Measurements from ENCODE around the gene SOX1.

The SOX1 gene

GRCh38 chr13:112092453-112092852 lies 25.5 kb downstream of the SOX1 start:
- Histone ChIP-seq H3K4me1 (ENCODE audit: control insufficient read depth in 2 of 2, insufficient read depth in 2 of 2, low read length in 2 of 2) (no peaks in the 10 kb centered on the region), H3K27me3 (ENCODE audit: control insufficient read depth in 2 of 2, insufficient read depth in 2 of 2, low read length in 2 of 2) (no peaks in the 10 kb centered on the region), H3K9ac (ENCODE audit: low read depth in 1 of 2, low read length in 2 of 2) (no peak overlapping the region), H3K4me3 (ENCODE audit: low read length in 2 of 2) (no peak overlapping the region), H3K9me3 (ENCODE audit: control insufficient read depth in 2 of 2, low read length in 2 of 2) (no peaks in the 10 kb centered on the region), H3K27ac (ENCODE audit: low read depth in 2 of 2, low read length in 2 of 2) (no peak overlapping the region), H3K36me3 (ENCODE audit: control insufficient read depth in 2 of 2, insufficient read depth in 2 of 2, low read length in 2 of 2) (no peaks in the 10 kb centered on the region)

GRCh38 chr13:112095354-112095753 lies 28.4 kb downstream of the SOX1 start:
- no peak overlapping the region for H3K27ac ChIP-seq (ENCODE audit: low read depth in 2 of 2, low read length in 2 of 2)
- H3K27me3 ChIP-seq (ENCODE audit: control insufficient read depth in 2 of 2, insufficient read depth in 2 of 2, low read length in 2 of 2), result peaks cover 5 to 6% of the 10 kb centered on the region in 2 donors

GRCh38 chr13:112096959-112097358 lies 30.0 kb downstream of the SOX1 start:
- Histone ChIP-seq H3K4me3 (ENCODE audit: low read length in 2 of 2) (no peak overlapping the region), H3K36me3 (ENCODE audit: control insufficient read depth in 2 of 2, insufficient read depth in 2 of 2, low read length in 2 of 2) (no peaks in the 10 kb centered on the region), H3K4me1 (ENCODE audit: control insufficient read depth in 2 of 2, insufficient read depth in 2 of 2, low read length in 2 of 2) (no peaks in the 10 kb centered on the region), H3K27ac (ENCODE audit: low read depth in 2 of 2, low read length in 2 of 2) (no peak overlapping the region), H3K9ac (ENCODE audit: low read depth in 1 of 2, low read length in 2 of 2) (no peak overlapping the region), H3K9me3 (ENCODE audit: control insufficient read depth in 2 of 2, low read length in 2 of 2) (no peaks in the 10 kb centered on the region), H3K27me3 (ENCODE audit: control insufficient read depth in 2 of 2, insufficient read depth in 2 of 2, low read length in 2 of 2) (peaks cover 10 to 13% of the 10 kb centered on the region in 2 donors)

More at GRCh38 chr13:112095354-112095753, 28.4 kb downstream of the SOX1 start:
- no peaks in the 10 kb centered on the region for H3K36me3 ChIP-seq (ENCODE audit: control insufficient read depth in 2 of 2, insufficient read depth in 2 of 2, low read length in 2 of 2)
- no peak overlapping the region for H3K4me3 ChIP-seq (ENCODE audit: low read length in 2 of 2)
- H3K9me3 ChIP-seq (ENCODE audit: control insufficient read depth in 2 of 2, low read length in 2 of 2), result no peaks in the 10 kb centered on the region
- no peak overlapping the region for H3K9ac ChIP-seq (ENCODE audit: low read depth in 1 of 2, low read length in 2 of 2)
- H3K4me1 ChIP-seq (ENCODE audit: control insufficient read depth in 2 of 2, insufficient read depth in 2 of 2, low read length in 2 of 2), result no peaks in the 10 kb centered on the region

- Histone ChIP-seq H3K9me3 (ENCODE audit: control insufficient read depth in 2 of 2, low read length in 2 of 2) (no peaks in the 10 kb centered on the region), H3K4me3 (ENCODE audit: low read length in 2 of 2) (no peak overlapping the region), H3K9ac (ENCODE audit: low read depth in 1 of 2, low read length in 2 of 2) (no peak overlapping the region), H3K4me1 (ENCODE audit: control insufficient read depth in 2 of 2, insufficient read depth in 2 of 2, low read length in 2 of 2) (no peaks in the 10 kb centered on the region), H3K36me3 (ENCODE audit: control insufficient read depth in 2 of 2, insufficient read depth in 2 of 2, low read length in 2 of 2) (no peaks in the 10 kb centered on the region), H3K27me3 (ENCODE audit: control insufficient read depth in 2 of 2, insufficient read depth in 2 of 2, low read length in 2 of 2) (peaks cover 10 to 16% of the 10 kb centered on the region in 2 donors), H3K27ac (ENCODE audit: low read depth in 2 of 2, low read length in 2 of 2) (no peak overlapping the region)
Observed at GRCh38 chr13:112097770-112098169, 30.8 kb downstream of the SOX1 start.

- no peaks in the 10 kb centered on the region for H3K36me3 ChIP-seq (ENCODE audit: control insufficient read depth in 2 of 2, insufficient read depth in 2 of 2, low read length in 2 of 2)
- H3K9ac ChIP-seq (ENCODE audit: low read depth in 1 of 2, low read length in 2 of 2), result no peak overlapping the region
- H3K4me1 ChIP-seq (ENCODE audit: control insufficient read depth in 2 of 2, insufficient read depth in 2 of 2, low read length in 2 of 2), result no peaks in the 10 kb centered on the region
- H3K27me3 ChIP-seq (ENCODE audit: control insufficient read depth in 2 of 2, insufficient read depth in 2 of 2, low read length in 2 of 2), result peaks cover 13 to 16% of the 10 kb centered on the region in 2 donors
- no peak overlapping the region for H3K4me3 ChIP-seq (ENCODE audit: low read length in 2 of 2)
- no peak overlapping the region for H3K27ac ChIP-seq (ENCODE audit: low read depth in 2 of 2, low read length in 2 of 2)
- H3K9me3 ChIP-seq (ENCODE audit: control insufficient read depth in 2 of 2, low read length in 2 of 2), result no peaks in the 10 kb centered on the region
Observed at GRCh38 chr13:112098699-112099098, 31.8 kb downstream of the SOX1 start.

- peaks cover 24 to 39% of the 10 kb centered on the region in 2 donors for H3K27me3 ChIP-seq (ENCODE audit: control insufficient read depth in 2 of 2, insufficient read depth in 2 of 2, low read length in 2 of 2)
Observed at GRCh38 chr13:112101360-112101930, 34.5 kb downstream of the SOX1 start.

GRCh38 chr13:112102243-112102642 lies 35.3 kb downstream of the SOX1 start:
- H3K9ac ChIP-seq (ENCODE audit: low read depth in 1 of 2, low read length in 2 of 2), result no peak overlapping the region
- H3K9me3 ChIP-seq (ENCODE audit: control insufficient read depth in 2 of 2, low read length in 2 of 2), result no peaks in the 10 kb centered on the region
- H3K4me3 ChIP-seq (ENCODE audit: low read length in 2 of 2), result no peak overlapping the region
- H3K27ac ChIP-seq (ENCODE audit: low read depth in 2 of 2, low read length in 2 of 2), result no peak overlapping the region
- no peaks in the 10 kb centered on the region for H3K4me1 ChIP-seq (ENCODE audit: control insufficient read depth in 2 of 2, insufficient read depth in 2 of 2, low read length in 2 of 2)
- H3K27me3 ChIP-seq (ENCODE audit: control insufficient read depth in 2 of 2, insufficient read depth in 2 of 2, low read length in 2 of 2), result peaks cover 31 to 46% of the 10 kb centered on the region in 2 donors
- no peaks in the 10 kb centered on the region for H3K36me3 ChIP-seq (ENCODE audit: control insufficient read depth in 2 of 2, insufficient read depth in 2 of 2, low read length in 2 of 2)

More at GRCh38 chr13:112101360-112101930, 34.5 kb downstream of the SOX1 start:
- no peaks in the 10 kb centered on the region for H3K4me1 ChIP-seq (ENCODE audit: control insufficient read depth in 2 of 2, insufficient read depth in 2 of 2, low read length in 2 of 2)
- H3K4me3 ChIP-seq (ENCODE audit: low read length in 2 of 2), result no peak overlapping the region
- H3K9ac ChIP-seq (ENCODE audit: low read depth in 1 of 2, low read length in 2 of 2), result no peak overlapping the region
- no peak overlapping the region for H3K27ac ChIP-seq (ENCODE audit: low read depth in 2 of 2, low read length in 2 of 2)
- no peaks in the 10 kb centered on the region for H3K9me3 ChIP-seq (ENCODE audit: control insufficient read depth in 2 of 2, low read length in 2 of 2)
- H3K36me3 ChIP-seq (ENCODE audit: control insufficient read depth in 2 of 2, insufficient read depth in 2 of 2, low read length in 2 of 2), result no peaks in the 10 kb centered on the region

GRCh38 chr13:112103260-112103838 lies 36.4 kb downstream of the SOX1 start:
- no peaks in the 10 kb centered on the region for H3K4me1 ChIP-seq (ENCODE audit: control insufficient read depth in 2 of 2, insufficient read depth in 2 of 2, low read length in 2 of 2)
- H3K4me3 ChIP-seq (ENCODE audit: low read length in 2 of 2), result no peak overlapping the region
- H3K36me3 ChIP-seq (ENCODE audit: control insufficient read depth in 2 of 2, insufficient read depth in 2 of 2, low read length in 2 of 2), result no peaks in the 10 kb centered on the region
- peaks cover 32 to 50% of the 10 kb centered on the region in 2 donors for H3K27me3 ChIP-seq (ENCODE audit: control insufficient read depth in 2 of 2, insufficient read depth in 2 of 2, low read length in 2 of 2)
- no peak overlapping the region for H3K9ac ChIP-seq (ENCODE audit: low read depth in 1 of 2, low read length in 2 of 2)
- H3K27ac ChIP-seq (ENCODE audit: low read depth in 2 of 2, low read length in 2 of 2), result no peak overlapping the region
- H3K9me3 ChIP-seq (ENCODE audit: control insufficient read depth in 2 of 2, low read length in 2 of 2), result no peaks in the 10 kb centered on the region

- Histone ChIP-seq H3K4me3 (ENCODE audit: low read length in 2 of 2) (no peak overlapping the region), H3K27me3 (ENCODE audit: control insufficient read depth in 2 of 2, insufficient read depth in 2 of 2, low read length in 2 of 2) (peaks cover 30 to 45% of the 10 kb centered on the region in 2 donors), H3K4me1 (ENCODE audit: control insufficient read depth in 2 of 2, insufficient read depth in 2 of 2, low read length in 2 of 2) (no peaks in the 10 kb centered on the region), H3K27ac (ENCODE audit: low read depth in 2 of 2, low read length in 2 of 2) (no peak overlapping the region), H3K36me3 (ENCODE audit: control insufficient read depth in 2 of 2, insufficient read depth in 2 of 2, low read length in 2 of 2) (no peaks in the 10 kb centered on the region), H3K9me3 (ENCODE audit: control insufficient read depth in 2 of 2, low read length in 2 of 2) (no peaks in the 10 kb centered on the region), H3K9ac (ENCODE audit: low read depth in 1 of 2, low read length in 2 of 2) (no peak overlapping the region)
Observed at GRCh38 chr13:112103961-112104880, 37.3 kb downstream of the SOX1 start.

- Histone ChIP-seq H3K4me1 (ENCODE audit: control insufficient read depth in 2 of 2, insufficient read depth in 2 of 2, low read length in 2 of 2) (no peaks in the 10 kb centered on the region), H3K9ac (ENCODE audit: low read depth in 1 of 2, low read length in 2 of 2) (no peak overlapping the region), H3K36me3 (ENCODE audit: control insufficient read depth in 2 of 2, insufficient read depth in 2 of 2, low read length in 2 of 2) (no peaks in the 10 kb centered on the region), H3K4me3 (ENCODE audit: low read length in 2 of 2) (no peak overlapping the region), H3K27ac (ENCODE audit: low read depth in 2 of 2, low read length in 2 of 2) (no peak overlapping the region), H3K9me3 (ENCODE audit: control insufficient read depth in 2 of 2, low read length in 2 of 2) (no peaks in the 10 kb centered on the region), H3K27me3 (ENCODE audit: control insufficient read depth in 2 of 2, insufficient read depth in 2 of 2, low read length in 2 of 2) (peaks cover 30 to 45% of the 10 kb centered on the region in 2 donors)
Observed at GRCh38 chr13:112104881-112105234, 37.9 kb downstream of the SOX1 start.

Measured in mucosa of rectum (tissue), 2 donors.